Adrenal gland (tissue), 5 donors: ENCODE results near the gene PRDX2.

ENCODE experiments used
- POLR2A ChIP-seq, 2 donors: fragments of 450-650 bp; IDR thresholded peaks; one replicate each; pipeline ENCODE4 v1.6.1; 2017; ENCODE audit warnings: antibody characterized with exemption in 2 of 2, mild to moderate bottlenecking in 2 of 2, moderate library complexity in 1 of 2
- TF ChIP-seq, protein P1 (sequence below), 6 experiments: fragments of 450-650 bp in 4 of 6; fragments of 200-600 bp in 2 of 6; sonication (generic) in 1 of 6; IDR thresholded peaks; 1 replicate in 5 of 6; 2 replicates in 1 of 6; pipeline versions ENCODE4 v1.5.1 to v1.8.0; 2016 to 2021; ENCODE audit warnings: antibody characterized with exemption in 6 of 6, mild to moderate bottlenecking in 2 of 6, moderate library complexity in 1 of 6
- donor health status: DM: no; HTN: no; CAD: no.

- TF ChIP-seq, protein P1, sequence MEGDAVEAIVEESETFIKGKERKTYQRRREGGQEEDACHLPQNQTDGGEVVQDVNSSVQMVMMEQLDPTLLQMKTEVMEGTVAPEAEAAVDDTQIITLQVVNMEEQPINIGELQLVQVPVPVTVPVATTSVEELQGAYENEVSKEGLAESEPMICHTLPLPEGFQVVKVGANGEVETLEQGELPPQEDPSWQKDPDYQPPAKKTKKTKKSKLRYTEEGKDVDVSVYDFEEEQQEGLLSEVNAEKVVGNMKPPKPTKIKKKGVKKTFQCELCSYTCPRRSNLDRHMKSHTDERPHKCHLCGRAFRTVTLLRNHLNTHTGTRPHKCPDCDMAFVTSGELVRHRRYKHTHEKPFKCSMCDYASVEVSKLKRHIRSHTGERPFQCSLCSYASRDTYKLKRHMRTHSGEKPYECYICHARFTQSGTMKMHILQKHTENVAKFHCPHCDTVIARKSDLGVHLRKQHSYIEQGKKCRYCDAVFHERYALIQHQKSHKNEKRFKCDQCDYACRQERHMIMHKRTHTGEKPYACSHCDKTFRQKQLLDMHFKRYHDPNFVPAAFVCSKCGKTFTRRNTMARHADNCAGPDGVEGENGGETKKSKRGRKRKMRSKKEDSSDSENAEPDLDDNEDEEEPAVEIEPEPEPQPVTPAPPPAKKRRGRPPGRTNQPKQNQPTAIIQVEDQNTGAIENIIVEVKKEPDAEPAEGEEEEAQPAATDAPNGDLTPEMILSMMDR (IDR thresholded peaks at IDR 0.05): no peak
- TF ChIP-seq POLR2A (IDR thresholded peaks at IDR 0.05): no peak
These were observed 45.3 kb downstream of the PRDX2 start for GRCh38 chr19:12756150-12756883.
